GM13977 (cell line): ENCODE measurements around the gene ARHGEF3.
A peak's percentile ranks its signal among the peaks of the same experiment; 100 is the strongest.

ENCODE experiments used
- DNase-seq: peaks from one replicate; pipeline ENCODE4 v3.0.0; 2012; ENCODE audit warnings: low spot score
- CTCF ChIP-seq: IDR thresholded peaks from 2 replicates; pipeline ENCODE4 v1.5.1; 2012; ENCODE audit warnings: mild to moderate bottlenecking, control low read depth; ENCODE audit not compliant: insufficient read depth; ENCODE audit errors: extremely low read depth, missing control alignments
- in situ Hi-C: fragments of 300-500 bp; cut with MboI; formaldehyde crosslinking; loops from one replicate; pipeline ENCODE4 v1.12.0; 2022; ENCODE audit warnings: low sequenced_read_pairs, low pct_unique_long_range_greater_than_20kb, mixed read lengths, inconsistent platforms; ENCODE audit not compliant: unreplicated experiment

ARHGEF3 gene

DNA sequence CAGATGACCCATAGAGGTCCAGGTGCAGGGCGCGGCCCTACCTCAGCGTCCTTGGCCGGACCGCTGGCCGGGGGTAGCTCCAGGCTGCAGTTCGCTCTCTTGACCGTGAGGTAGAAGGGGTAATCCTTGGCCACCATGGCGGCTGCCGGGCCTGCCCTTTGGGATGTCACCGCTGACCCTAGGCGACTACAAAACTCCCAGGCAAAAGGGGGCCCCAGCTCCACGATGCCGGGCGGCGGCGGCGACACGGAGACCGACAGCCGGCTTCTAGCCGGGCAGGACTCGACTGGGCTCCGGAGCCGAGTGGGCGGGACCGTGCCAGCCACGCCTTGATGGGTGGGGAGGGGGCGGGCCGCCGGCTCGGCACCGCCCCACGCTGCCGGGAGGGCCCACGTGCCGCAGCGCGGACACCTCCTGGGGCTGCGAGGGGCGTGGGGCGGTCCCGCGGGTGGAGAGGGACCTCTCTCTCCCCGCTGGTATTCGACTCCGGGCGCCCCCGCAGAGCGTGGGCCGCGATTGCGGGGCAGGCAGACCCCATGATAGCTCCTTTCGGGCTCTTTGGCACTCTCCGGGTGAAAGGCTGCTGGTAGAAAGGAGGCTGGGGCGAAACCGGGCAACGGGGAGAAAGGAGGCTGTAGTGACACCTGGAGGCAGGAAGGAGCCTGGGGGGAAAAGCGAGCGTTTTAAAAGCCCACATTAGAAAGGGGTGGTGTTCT is at the start of gene ARHGEF3:
Gene ARHGEF3 (minus strand): TSS at position 288 of the 716 bp plus-strand sequence. CDS start 151 bp downstream, at position 137.
- DNase-seq, result peak; percentile 92
- peak; percentile 65 for TF ChIP-seq CTCF
- in situ Hi-C loops, result no loop called here

GRCh38 chr3:56849698-56850097 is 47.9 kb upstream of the ARHGEF3 start:
- in situ Hi-C loops, result loop anchor here (25.0 kb wide), 1 partner anchor 138 kb away; no protein-coding TSS in a partner anchor

GRCh38 chr3:56845505-56845904 is 43.8 kb upstream of the ARHGEF3 start:
- in situ Hi-C loops, result loop anchor here (25.0 kb wide), 1 partner anchor 142 kb away; no protein-coding TSS in a partner anchor
- DNase-seq, result no peak
- TF ChIP-seq CTCF, result no peak

More at GRCh38 chr3:56849698-56850097, 47.9 kb upstream of the ARHGEF3 start:
- TF ChIP-seq CTCF, result no peak
- DNase-seq, result no peak

GRCh38 chr3:56844536-56844935 is 42.8 kb upstream of the ARHGEF3 start:
- in situ Hi-C loops, result loop anchor here (25.0 kb wide), 1 partner anchor 143 kb away; no protein-coding TSS in a partner anchor
- no peak for DNase-seq
- TF ChIP-seq CTCF, result no peak

- DNase-seq, result no peak
- in situ Hi-C loops, result loop anchor here (25.0 kb wide), 1 partner anchor 147 kb away; no protein-coding TSS in a partner anchor
- TF ChIP-seq CTCF, result no peak
These were observed 38.3 kb upstream of the ARHGEF3 start for GRCh38 chr3:56839784-56840715.

DNA sequence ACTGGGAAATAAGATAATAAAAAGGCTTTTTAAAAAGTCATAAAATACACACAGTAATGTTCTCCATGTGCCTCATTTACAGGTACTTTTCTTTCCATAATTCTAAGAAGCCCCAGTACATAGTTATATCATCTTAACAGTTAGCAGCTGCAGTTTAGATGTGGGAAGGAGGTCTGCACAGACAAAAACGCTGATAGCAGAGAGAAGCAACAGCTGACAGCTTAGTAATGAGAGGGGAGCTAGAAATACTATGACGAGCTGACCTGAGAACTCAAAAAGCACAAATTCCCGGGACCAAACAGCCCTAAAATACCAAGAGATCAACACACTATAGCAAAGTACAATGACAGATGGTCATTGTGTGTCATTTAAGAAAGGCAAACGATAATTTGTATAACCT is 36.7 kb upstream of the ARHGEF3 start:
- DNase-seq, result no peak
- TF ChIP-seq CTCF, result no peak
- in situ Hi-C loops, result loop anchor here (25.0 kb wide), 1 partner anchor 149 kb away; no protein-coding TSS in a partner anchor
